GM21381 (cell line): ENCODE results near the gene POLR2E.

ENCODE experiments used
- ATAC-seq: cut with Tn5 transposase; IDR thresholded peaks from one replicate; pipeline ENCODE4 v1.9.1; 2021; ENCODE audit warnings: mild to moderate bottlenecking, moderate library complexity; ENCODE audit not compliant: unreplicated experiment

The POLR2E gene

GRCh38 chr19:1051791-1052190 lies 43.4 kb downstream of the POLR2E start:
- ATAC-seq = no peak

- ATAC-seq = no peak
These were observed 44.0 kb downstream of the POLR2E start for GRCh38 chr19:1050989-1051788.

GRCh38 chr19:1049800-1050199 lies 45.4 kb downstream of the POLR2E start:
- ATAC-seq = no peak

GRCh38 chr19:1049106-1049505 lies 46.1 kb downstream of the POLR2E start:
- ATAC-seq = no peak

- ATAC-seq = no peak
These were observed 47.5 kb downstream of the POLR2E start for GRCh38 chr19:1047696-1048147.

- ATAC-seq = no peak
These were observed 48.1 kb downstream of the POLR2E start for GRCh38 chr19:1046836-1047695.

- no peak for ATAC-seq
These were observed 49.0 kb downstream of the POLR2E start for GRCh38 chr19:1046117-1046626.

- ATAC-seq = no peak
These were observed 50.0 kb downstream of the POLR2E start for GRCh38 chr19:1045247-1045603.

GRCh38 chr19:1042689-1043511 lies 52.3 kb downstream of the POLR2E start:
- ATAC-seq = no peak

- ATAC-seq = no peak
These were observed 53.1 kb downstream of the POLR2E start for GRCh38 chr19:1041835-1042685.

GRCh38 chr19:1041272-1041834 lies 53.8 kb downstream of the POLR2E start:
- no peak for ATAC-seq

- ATAC-seq = peak; percentile 45
These were observed 54.5 kb downstream of the POLR2E start for GRCh38 chr19:1040476-1041271.

GRCh38 chr19:1039646-1040475 lies 55.3 kb downstream of the POLR2E start, which contains the start of gene ABCA7:
Gene ABCA7, plus strand, starts transcription at chr19:1040107. Its CDS starts 1,255 bp downstream, at chr19:1041362.
- ATAC-seq = peak; percentile 61

- no peak for ATAC-seq
These were observed 56.1 kb downstream of the POLR2E start for GRCh38 chr19:1038978-1039645.

- peak; percentile 8 for ATAC-seq
These were observed 57.5 kb downstream of the POLR2E start for GRCh38 chr19:1037621-1038064.
